Endothelial cell (in vitro differentiated cells): Measurements from ENCODE around the gene BCL7A. TPM values are rescaled to one million over a fixed set of nuclear protein-coding genes. Genes with fewer than 3 reads are reported as not detected.

Experiments used
- DNase-seq: peaks from one replicate; pipeline ENCODE4 v3.0.0; 2021; ENCODE audit warnings: low spot score
- H3K27ac Mint-ChIP-seq: one replicate; pipeline ENCODE4 v1.8.0; 2021; ENCODE audit warnings: mixed read lengths, inconsistent platforms; ENCODE audit not compliant: unreplicated experiment
- H3K27me3 Mint-ChIP-seq: one replicate; pipeline ENCODE4 v1.8.0; 2021; ENCODE audit warnings: mild to moderate bottlenecking, moderate library complexity, mixed read lengths, inconsistent platforms; ENCODE audit not compliant: unreplicated experiment
- H3K36me3 Mint-ChIP-seq: one replicate; pipeline ENCODE4 v1.8.0; 2021; ENCODE audit warnings: mild to moderate bottlenecking, low read depth, mixed read lengths, inconsistent platforms; ENCODE audit not compliant: unreplicated experiment
- H3K4me1 Mint-ChIP-seq: one replicate; pipeline ENCODE4 v1.8.0; 2021; ENCODE audit warnings: mild to moderate bottlenecking, mixed read lengths, inconsistent platforms; ENCODE audit not compliant: unreplicated experiment
- H3K4me3 Mint-ChIP-seq: one replicate; pipeline ENCODE4 v1.8.0; 2021; ENCODE audit warnings: mild to moderate bottlenecking, mixed read lengths, inconsistent platforms; ENCODE audit not compliant: unreplicated experiment
- H3K9me3 Mint-ChIP-seq: one replicate; pipeline ENCODE4 v1.8.0; 2021; ENCODE audit warnings: mixed read lengths, inconsistent platforms; ENCODE audit not compliant: unreplicated experiment
- total RNA-seq: library from RNA; stranded (reverse); fragmentation: NEBNext Ultra II Directional; extraction: Animal tissue kit (Norgen Biotek cat#: 25700); gene quantifications from one replicate; pipeline ENCODE4 v1.2.1, GENCODE V29; 2021; ENCODE audit not compliant: unreplicated experiment
- TF ChIP-seq, protein P1 (sequence below): fragments of 200-600 bp; sonication (generic); IDR thresholded peaks from one replicate; pipeline ENCODE4 v1.5.0; 2021; ENCODE audit warnings: antibody characterized with exemption; ENCODE audit not compliant: unreplicated experiment

Gene BCL7A
- total RNA-seq, 1 donor from 2014 or later = 6.2 TPM

DNA sequence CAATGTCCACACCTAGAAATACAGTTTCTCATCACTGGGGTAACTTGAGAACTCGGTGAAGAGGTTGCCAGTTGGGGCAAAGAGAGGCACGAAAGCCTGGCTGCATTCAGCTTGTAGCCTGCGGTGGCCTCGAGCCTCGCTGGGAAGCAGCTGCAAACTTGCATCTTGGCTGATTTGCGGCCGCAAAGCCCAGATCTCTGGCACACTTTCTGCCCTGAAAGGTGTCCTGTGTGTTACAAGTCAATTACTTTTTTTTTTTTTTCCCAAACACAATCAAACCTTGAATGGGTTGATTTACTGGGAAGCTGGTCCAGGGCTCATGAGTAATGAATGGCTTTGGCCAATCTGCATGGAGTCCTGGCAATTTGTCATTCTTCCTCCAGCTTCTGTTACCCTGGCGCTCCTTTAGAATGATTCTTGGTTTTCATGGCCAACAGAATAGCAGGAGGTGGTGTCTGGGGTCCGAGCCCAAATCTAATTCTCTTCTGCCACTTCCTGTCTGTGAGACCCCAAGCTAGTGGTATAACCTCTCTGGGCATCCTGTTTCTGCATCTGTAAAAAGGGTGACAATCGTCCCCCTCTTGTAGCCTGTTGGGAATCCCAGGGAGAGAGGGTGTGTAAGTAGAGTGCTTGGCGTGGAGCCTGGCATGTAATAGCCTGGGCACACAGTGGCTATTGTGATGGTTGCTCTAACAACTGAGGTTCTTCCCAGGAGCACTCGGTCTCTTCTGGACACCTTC, 6.7 kb downstream of the BCL7A start:
- DNase-seq = no peak
- Mint-ChIP-seq H3K36me3 (no peaks in the 10 kb centered on the region), H3K9me3 (no peaks in the 10 kb centered on the region), H3K27ac (no peak overlapping the region), H3K27me3 (peaks cover 2% of the 10 kb centered on the region), H3K4me1 (peaks cover 2% of the 10 kb centered on the region), H3K4me3 (no peak overlapping the region)
- TF ChIP-seq, protein P1, sequence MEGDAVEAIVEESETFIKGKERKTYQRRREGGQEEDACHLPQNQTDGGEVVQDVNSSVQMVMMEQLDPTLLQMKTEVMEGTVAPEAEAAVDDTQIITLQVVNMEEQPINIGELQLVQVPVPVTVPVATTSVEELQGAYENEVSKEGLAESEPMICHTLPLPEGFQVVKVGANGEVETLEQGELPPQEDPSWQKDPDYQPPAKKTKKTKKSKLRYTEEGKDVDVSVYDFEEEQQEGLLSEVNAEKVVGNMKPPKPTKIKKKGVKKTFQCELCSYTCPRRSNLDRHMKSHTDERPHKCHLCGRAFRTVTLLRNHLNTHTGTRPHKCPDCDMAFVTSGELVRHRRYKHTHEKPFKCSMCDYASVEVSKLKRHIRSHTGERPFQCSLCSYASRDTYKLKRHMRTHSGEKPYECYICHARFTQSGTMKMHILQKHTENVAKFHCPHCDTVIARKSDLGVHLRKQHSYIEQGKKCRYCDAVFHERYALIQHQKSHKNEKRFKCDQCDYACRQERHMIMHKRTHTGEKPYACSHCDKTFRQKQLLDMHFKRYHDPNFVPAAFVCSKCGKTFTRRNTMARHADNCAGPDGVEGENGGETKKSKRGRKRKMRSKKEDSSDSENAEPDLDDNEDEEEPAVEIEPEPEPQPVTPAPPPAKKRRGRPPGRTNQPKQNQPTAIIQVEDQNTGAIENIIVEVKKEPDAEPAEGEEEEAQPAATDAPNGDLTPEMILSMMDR = no peak

DNA sequence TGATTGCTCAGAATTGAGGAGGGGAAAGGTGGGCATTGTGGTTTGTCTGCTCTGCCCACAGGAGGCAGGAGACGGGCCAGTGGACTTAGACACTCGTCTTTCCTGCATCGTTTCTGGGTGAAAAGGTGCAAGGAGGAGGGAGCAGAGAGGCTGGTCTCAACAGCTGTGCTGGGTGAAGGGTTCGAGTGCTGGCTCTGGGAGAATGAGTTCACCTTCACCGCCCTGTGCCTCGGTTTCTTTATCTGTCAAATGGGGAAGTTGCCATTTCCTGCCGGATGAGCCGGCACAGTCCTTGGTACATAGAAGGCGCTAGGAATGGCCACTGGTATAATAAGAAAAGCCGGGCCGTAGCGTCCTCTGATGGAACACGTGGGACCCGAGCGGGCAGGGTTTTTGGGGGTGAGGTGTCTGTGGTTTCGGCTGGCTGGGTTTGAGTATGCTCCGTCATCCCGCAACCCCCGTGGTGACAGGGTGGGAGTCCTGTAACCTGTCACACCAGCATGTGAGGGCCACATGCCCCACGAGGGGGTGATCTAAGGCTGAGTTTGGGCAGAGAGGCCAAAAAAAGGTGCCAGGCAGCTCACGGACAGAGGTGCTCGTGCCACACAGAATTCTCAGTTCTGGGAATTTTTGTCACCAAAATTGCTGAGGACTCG, 7.3 kb downstream of the BCL7A start:
- peaks cover 1% of the 10 kb centered on the region for H3K27me3 Mint-ChIP-seq
- TF ChIP-seq, protein P1 = no peak
- no peak overlapping the region for H3K27ac Mint-ChIP-seq
- no peak for DNase-seq
- H3K9me3 Mint-ChIP-seq = no peaks in the 10 kb centered on the region
- H3K36me3 Mint-ChIP-seq = no peaks in the 10 kb centered on the region
- H3K4me3 Mint-ChIP-seq = no peak overlapping the region
- no peaks in the 10 kb centered on the region for H3K4me1 Mint-ChIP-seq

DNA sequence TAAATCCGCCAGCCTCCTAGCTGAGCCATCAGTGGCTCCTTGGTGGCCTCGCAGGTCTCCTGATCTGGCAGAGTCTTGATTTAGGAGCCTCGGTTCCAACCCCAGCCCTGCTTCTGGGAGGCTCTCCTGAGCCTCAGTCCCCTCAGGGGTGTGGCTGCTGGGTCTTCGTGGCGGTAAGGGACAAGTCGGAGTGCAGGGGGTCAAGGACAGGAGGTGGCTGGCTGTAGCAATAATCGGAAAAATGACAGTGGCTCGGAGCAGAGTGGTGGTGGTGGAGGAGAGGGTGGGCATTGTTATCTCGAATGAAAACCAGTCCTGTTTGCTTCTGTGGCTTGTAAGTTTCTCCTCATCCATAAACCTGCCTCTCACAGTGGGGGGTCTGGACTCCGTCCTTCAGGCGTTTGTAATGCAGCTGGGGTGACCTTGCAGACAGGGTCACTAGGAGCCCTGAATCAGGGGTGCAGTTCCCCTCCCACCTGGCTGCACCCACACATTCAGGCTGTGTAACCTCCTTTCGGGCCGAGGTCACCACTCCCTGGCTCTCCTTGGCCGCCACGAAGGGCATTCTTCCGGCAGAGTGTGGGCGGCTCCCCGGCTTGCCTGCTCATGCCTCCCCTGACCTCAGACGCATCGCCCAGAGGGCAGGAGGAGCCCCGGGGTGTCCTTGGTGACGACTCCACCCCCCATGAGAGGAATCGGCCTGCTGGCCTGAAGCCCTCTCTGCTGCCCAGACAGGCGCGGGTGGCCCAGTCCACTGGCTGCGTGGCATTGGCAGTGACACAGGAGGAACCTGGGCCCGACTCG, 8.1 kb downstream of the BCL7A start:
- Mint-ChIP-seq H3K4me3 (no peak overlapping the region), H3K27ac (no peak overlapping the region)

DNA sequence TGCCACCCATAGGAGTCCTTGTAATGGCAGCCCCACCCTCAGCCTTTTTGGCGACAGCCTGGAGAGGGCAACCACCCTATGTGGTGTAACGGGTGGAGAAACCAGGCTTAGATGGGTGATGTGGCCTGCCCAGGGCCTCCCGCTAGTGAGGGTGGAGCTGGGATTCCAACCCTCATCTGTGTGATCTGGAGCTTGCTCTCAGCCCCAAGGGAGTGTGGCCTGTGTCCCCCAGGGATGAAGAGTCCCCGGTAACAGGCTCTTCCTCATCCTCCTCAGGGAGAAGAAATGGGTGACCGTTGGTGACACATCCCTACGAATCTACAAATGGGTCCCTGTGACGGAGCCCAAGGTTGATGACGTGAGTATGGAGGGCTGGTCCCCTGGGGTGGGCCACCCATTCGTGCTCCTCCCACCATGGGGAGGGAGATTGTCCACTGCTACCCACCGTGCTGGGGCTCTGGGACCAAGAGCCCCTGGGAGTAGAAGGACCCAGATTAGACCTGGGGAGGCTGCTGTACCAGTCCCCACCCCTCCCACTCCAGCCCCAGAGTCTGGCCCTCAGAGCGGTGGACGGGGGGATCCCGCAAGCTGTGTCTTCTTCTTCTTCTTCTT, 8.8 kb downstream of the BCL7A start:
- no peak for DNase-seq
- Mint-ChIP-seq H3K27me3 (peaks cover 4% of the 10 kb centered on the region), H3K36me3 (no peaks in the 10 kb centered on the region), H3K4me3 (no peak overlapping the region), H3K27ac (no peak overlapping the region), H3K9me3 (no peaks in the 10 kb centered on the region), H3K4me1 (no peaks in the 10 kb centered on the region)
- TF ChIP-seq, protein P1 = no peak

More for the DNA sequence above, 8.1 kb downstream of the BCL7A start:
- Mint-ChIP-seq H3K36me3 (no peaks in the 10 kb centered on the region), H3K9me3 (no peaks in the 10 kb centered on the region), H3K27me3 (peaks cover 1% of the 10 kb centered on the region), H3K4me1 (no peaks in the 10 kb centered on the region)
- TF ChIP-seq, protein P1 = no peak
- no peak for DNase-seq
